IgD-negative memory B cell (primary cell): ENCODE data around the gene KLHL41. TPM values are rescaled to one million over a fixed set of nuclear protein-coding genes. Genes with fewer than 3 reads are reported as not detected.
"Not testable (repeated sequence)": the region's sequence is repeated elsewhere in the genome, so short reads cannot be mapped to it uniquely, and the experiment has no call there.

Source experiments
- H3K27ac Mint-ChIP-seq, 3 donors: one replicate each; pipeline ENCODE4 v1.8.0; 2020 to 2022; ENCODE audit warnings: mild to moderate bottlenecking in 3 of 3, mixed read lengths in 3 of 3, moderate library complexity in 1 of 3
- H3K27me3 Mint-ChIP-seq: one replicate; pipeline ENCODE4 v1.8.0; 2021; ENCODE audit warnings: mixed read lengths
- H3K36me3 Mint-ChIP-seq: one replicate; pipeline ENCODE4 v1.8.0; 2020; ENCODE audit warnings: mild to moderate bottlenecking, mixed read lengths
- H3K4me1 Mint-ChIP-seq, 3 donors: one replicate each; pipeline ENCODE4 v1.8.0; 2020 to 2022; ENCODE audit warnings: mixed read lengths in 3 of 3, mild to moderate bottlenecking in 1 of 3
- H3K4me3 Mint-ChIP-seq, 4 donors: one replicate each; pipeline ENCODE4 v1.8.0; 2020 to 2022; ENCODE audit warnings: mild to moderate bottlenecking in 4 of 4, mixed read lengths in 4 of 4, moderate library complexity in 3 of 4
- H3K9me3 Mint-ChIP-seq, 3 donors: one replicate each; pipeline ENCODE4 v1.8.0; 2020 to 2021; ENCODE audit warnings: mixed read lengths in 3 of 3, mild to moderate bottlenecking in 1 of 3
- polyA plus RNA-seq: library from polyadenylated mRNA; unstranded; fragments of 300-500 nt; fragmentation: Illumina TruSeq; gene quantifications from one replicate; pipeline ENCODE4 v1.2.3, GENCODE V29; 2021

Gene KLHL41
- polyA plus RNA-seq, 1 donor from 2014 or later, result not detected

DNA sequence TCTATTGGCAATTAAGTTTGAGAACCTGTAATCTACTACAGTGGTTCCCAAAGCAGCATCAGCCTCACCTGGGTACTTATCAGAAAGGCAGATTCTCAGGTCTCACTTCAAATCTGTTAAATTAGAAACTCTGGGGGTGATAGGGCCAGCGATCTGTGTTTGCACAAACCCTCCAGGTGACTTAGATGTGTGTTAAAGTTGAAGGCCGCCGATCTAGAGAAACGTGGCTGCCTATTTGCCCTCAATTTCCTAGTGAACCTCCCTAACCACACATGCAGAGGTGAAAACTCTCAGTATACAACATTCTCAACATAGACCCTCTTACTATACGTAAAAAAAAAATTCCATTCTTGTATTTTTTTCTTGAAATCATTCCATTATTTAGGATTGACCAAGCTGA is 14.2 kb downstream of the KLHL41 start:
- no peaks in the 10 kb centered on the region for H3K36me3 Mint-ChIP-seq
- peaks cover 0 to 2% (median 0%) of the 10 kb centered on the region in 3 donors for H3K4me1 Mint-ChIP-seq
- no peaks in the 10 kb centered on the region for H3K27me3 Mint-ChIP-seq
- H3K9me3 Mint-ChIP-seq, result no peaks in the 10 kb centered on the region
- H3K4me3 Mint-ChIP-seq, result no peak overlapping the region
- H3K27ac Mint-ChIP-seq, result peak overlapping the region in 1 of 3 donors; percentile 78

DNA sequence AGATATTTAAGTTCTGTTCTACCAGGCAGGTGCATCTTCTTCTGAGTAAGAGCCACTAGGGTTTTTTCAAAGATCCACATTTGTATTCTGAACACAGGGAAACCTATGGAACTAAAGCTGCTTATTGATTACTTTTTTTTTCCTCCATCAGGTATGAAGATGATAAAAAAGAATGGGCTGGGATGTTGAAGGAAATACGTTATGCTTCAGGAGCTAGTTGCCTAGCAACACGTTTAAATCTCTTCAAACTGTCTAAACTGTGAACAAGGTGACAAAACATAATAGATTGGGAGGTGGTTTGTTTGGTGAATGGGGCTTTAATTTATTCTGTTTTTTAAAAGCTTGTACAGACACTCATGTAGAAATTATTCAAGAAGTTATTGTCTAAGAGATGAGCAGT is 15.9 kb downstream of the KLHL41 start:
- Mint-ChIP-seq H3K4me3 (no peak overlapping the region), H3K4me1 (peaks cover 0 to 2% (median 0%) of the 10 kb centered on the region in 3 donors), H3K27ac (no peak overlapping the region), H3K27me3 (no peaks in the 10 kb centered on the region), H3K36me3 (no peaks in the 10 kb centered on the region), H3K9me3 (no peaks in the 10 kb centered on the region)

DNA sequence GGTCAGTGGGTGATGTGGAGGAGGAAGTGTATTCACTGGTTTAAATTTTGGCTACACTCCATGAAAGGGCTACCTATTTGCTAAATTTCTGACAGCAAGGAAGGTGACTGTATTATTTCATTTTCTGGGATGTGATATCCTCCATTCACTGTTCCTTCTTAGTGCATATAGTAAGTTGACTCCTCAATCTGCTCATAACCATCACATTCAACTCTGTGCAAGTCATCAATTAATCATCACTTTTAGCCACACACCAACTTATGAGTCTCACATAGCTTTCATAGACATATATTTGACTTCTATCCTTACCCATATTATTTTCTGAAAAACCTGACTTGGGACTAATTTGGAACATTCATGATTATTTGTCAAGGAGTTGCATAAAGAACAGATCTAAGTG is 16.9 kb downstream of the KLHL41 start:
- Mint-ChIP-seq H3K4me3 (no peak overlapping the region), H3K27ac (peak overlapping the region in 1 of 3 donors; percentile 10), H3K9me3 (no peaks in the 10 kb centered on the region), H3K36me3 (peaks cover under 1% of the 10 kb centered on the region), H3K4me1 (peaks cover 0 to 2% (median 0%) of the 10 kb centered on the region in 3 donors), H3K27me3 (no peaks in the 10 kb centered on the region)

DNA sequence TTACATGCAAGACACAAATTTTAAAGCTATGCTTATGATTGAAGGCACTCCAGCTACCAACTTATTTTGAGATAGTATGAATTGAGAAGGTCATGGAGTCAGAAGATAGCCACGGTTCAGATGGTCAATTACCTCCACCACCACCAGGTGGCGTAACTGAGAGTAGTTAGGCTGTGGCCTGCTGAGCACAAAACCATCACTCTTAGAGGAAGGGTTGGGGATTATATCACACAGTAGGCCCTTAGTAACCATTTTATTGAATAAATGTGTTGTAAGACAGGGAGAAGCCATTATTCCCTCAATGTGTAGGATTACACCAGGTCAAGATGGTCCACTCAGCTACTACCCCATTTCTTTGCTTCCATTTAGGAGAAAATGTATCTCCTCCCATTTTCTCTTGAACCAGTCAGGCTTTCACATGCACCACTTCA is 18.8 kb downstream of the KLHL41 start:
- H3K36me3 Mint-ChIP-seq, result peaks cover 2% of the 10 kb centered on the region
- H3K4me1 Mint-ChIP-seq, result peaks cover 0 to 2% (median 0%) of the 10 kb centered on the region in 3 donors
- H3K9me3 Mint-ChIP-seq, result no peaks in the 10 kb centered on the region
- no peak overlapping the region for H3K4me3 Mint-ChIP-seq
- no peaks in the 10 kb centered on the region for H3K27me3 Mint-ChIP-seq
- peak overlapping the region in 1 of 3 donors; percentile 4 for H3K27ac Mint-ChIP-seq

DNA sequence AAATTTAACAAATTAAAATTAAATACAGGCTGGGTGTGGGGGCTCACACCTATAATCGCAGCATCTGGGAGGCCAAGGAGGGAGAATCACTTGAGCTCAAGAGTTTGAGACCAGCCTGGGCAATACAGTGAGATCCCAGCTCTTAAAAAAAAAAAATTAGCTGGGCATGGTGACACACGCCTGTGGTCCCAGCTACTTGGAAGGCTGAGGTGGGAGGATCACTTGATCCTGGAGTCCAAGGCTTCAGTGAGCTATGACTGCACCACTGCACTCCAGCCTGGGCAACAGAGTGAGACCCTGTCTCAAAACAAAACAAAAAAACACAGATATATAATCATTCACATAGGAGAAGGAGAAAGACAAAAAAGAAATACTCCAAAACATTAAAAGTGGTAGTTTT is 30.0 kb downstream of the KLHL41 start:
- H3K36me3 Mint-ChIP-seq, H3K4me1 Mint-ChIP-seq, H3K27me3 Mint-ChIP-seq, H3K27ac Mint-ChIP-seq, H3K9me3 Mint-ChIP-seq, H3K4me3 Mint-ChIP-seq: not testable (repeated sequence)

DNA sequence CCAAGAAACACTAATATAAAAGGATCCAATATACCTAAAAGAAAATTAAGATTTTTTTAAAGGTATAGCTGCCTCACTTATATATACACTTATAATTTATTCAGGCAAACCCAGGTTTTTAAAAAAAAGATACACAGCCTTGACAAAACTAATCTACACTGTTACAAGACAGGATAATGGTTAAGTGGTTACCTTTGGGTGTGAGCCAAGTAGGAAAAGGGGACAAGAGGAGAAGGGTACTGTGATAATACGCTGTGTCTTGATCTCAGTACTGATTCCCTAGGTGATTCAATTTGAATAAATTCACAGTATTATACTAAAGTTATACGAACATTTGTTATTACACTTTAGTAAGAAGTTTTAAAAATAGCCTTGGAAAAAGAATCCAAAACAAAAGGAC is 30.6 kb downstream of the KLHL41 start:
- no peak overlapping the region for H3K4me3 Mint-ChIP-seq
- no peaks in the 10 kb centered on the region for H3K4me1 Mint-ChIP-seq
- H3K9me3 Mint-ChIP-seq, result no peaks in the 10 kb centered on the region
- no peak overlapping the region for H3K27ac Mint-ChIP-seq
- H3K36me3 Mint-ChIP-seq, result peaks cover 5% of the 10 kb centered on the region
- H3K27me3 Mint-ChIP-seq, result no peaks in the 10 kb centered on the region

DNA sequence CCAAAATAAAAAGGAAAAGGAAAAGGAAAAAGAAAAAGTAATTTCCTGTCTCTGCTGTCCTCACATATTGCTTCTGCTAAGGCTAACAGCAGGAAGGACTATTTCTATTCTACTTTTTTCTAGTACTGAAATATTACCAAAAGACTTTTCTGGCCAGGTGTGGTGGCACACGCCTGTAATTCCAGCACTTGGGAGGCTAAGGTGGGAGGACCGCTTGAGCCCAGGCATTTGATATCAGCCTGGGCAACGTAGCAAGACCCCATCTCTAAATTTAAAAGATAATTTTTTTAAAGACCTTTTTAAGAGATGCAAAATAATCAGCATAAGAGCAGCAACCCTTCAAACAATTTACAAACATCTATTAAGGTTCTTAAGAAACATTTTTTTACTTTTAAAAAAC is 32.9 kb downstream of the KLHL41 start:
- Mint-ChIP-seq H3K27ac (no peak overlapping the region), H3K36me3 (peaks cover 6% of the 10 kb centered on the region), H3K4me3 (no peak overlapping the region), H3K9me3 (no peaks in the 10 kb centered on the region), H3K27me3 (no peaks in the 10 kb centered on the region), H3K4me1 (no peaks in the 10 kb centered on the region)

DNA sequence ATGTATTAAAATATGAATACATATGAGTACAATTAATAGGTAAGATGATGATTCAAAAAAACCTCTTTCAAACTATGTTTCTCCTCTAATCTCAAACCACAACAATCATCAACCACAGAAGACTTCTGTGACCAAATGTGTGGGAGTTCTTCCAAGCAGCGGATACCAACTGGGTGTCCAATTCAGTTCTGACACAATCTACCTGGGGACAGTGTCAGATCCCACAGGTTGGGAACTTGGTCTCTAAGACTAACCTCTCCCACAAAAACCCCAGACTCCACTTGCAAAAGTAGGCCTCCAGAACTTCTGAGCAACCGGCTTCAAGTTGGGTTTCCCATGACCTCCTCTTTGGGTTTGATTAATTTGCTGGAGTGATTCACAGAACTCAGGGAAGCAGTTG is 37.3 kb downstream of the KLHL41 start:
- H3K27ac Mint-ChIP-seq, result no peak overlapping the region
- H3K27me3 Mint-ChIP-seq, result no peaks in the 10 kb centered on the region
- no peak overlapping the region for H3K4me3 Mint-ChIP-seq
- H3K9me3 Mint-ChIP-seq, result no peaks in the 10 kb centered on the region
- peaks cover 7% of the 10 kb centered on the region for H3K36me3 Mint-ChIP-seq
- no peaks in the 10 kb centered on the region for H3K4me1 Mint-ChIP-seq

DNA sequence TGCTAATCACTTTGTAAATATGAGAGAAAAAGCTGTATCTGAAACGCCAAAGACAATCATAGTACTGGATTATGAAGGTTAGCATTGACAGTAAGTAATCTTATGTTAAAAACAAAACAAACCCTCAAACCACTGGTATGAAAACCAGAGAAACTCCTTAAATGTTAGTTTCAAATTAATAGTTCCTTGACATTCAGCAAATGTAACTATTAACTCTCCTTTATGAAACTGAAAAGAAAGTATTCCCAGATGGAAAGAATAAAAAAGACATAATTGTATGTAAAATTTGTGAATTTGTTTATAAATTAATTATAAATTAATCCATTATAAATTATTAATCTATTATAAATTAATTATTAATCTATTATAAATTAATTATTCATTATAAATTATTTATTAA is 51.9 kb downstream of the KLHL41 start:
- H3K36me3 Mint-ChIP-seq, result peaks cover 12% of the 10 kb centered on the region
- no peaks in the 10 kb centered on the region for H3K9me3 Mint-ChIP-seq
- no peak overlapping the region for H3K27ac Mint-ChIP-seq
- H3K4me1 Mint-ChIP-seq, result peaks cover 0 to 1% (median 0%) of the 10 kb centered on the region in 3 donors
- H3K27me3 Mint-ChIP-seq, result no peaks in the 10 kb centered on the region
- H3K4me3 Mint-ChIP-seq, result no peak overlapping the region

DNA sequence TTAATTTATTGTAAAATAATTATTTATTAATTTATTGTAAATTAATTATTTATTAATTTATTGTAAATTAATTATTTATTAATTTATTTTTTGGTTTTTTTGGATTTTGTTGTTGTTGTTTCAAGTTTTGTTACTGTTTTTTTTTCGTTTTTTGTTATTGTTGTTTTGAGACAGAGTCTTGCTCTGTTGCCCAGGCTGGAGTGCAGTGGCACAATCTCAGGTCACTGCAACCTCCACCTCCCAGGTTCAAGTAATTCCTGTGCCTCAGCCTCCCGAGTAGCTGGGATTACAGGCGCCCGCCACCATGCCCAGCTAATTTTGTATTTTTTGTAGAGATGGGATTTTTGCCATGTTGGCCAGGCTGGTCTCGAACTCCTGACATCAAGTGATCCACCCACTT is 52.6 kb downstream of the KLHL41 start:
- H3K4me1 Mint-ChIP-seq, H3K4me3 Mint-ChIP-seq, H3K9me3 Mint-ChIP-seq, H3K27me3 Mint-ChIP-seq: not testable (repeated sequence)
- Mint-ChIP-seq H3K36me3 (peaks cover 12% of the 10 kb centered on the region), H3K27ac (peak overlapping the region in 1 of 3 donors; percentile 13)

DNA sequence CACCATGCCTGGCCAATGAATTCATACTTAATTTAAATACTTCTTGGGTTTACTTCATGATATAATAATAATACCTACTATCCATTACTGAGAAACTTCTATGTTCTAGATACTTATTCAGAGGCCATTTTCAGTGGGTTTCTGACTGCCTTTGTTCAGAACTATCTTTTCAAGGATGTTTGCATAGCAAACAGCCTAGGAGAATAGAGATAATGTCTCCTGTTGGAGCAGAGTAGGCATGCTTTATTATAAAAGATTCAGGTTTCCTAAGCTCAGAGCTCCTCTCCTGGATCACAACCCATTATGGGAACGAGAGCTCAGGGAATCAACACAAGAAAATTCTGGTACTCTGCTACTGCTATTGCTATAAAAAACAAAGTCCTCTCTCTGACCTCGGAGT is 53.0 kb downstream of the KLHL41 start:
- H3K9me3 Mint-ChIP-seq, result no peaks in the 10 kb centered on the region
- peaks cover 12% of the 10 kb centered on the region for H3K36me3 Mint-ChIP-seq
- H3K4me3 Mint-ChIP-seq, result no peak overlapping the region
- peaks cover 0 to 1% (median 0%) of the 10 kb centered on the region in 3 donors for H3K4me1 Mint-ChIP-seq
- H3K27me3 Mint-ChIP-seq, result no peaks in the 10 kb centered on the region
- H3K27ac Mint-ChIP-seq, result peak overlapping the region in 1 of 3 donors; percentile 13

DNA sequence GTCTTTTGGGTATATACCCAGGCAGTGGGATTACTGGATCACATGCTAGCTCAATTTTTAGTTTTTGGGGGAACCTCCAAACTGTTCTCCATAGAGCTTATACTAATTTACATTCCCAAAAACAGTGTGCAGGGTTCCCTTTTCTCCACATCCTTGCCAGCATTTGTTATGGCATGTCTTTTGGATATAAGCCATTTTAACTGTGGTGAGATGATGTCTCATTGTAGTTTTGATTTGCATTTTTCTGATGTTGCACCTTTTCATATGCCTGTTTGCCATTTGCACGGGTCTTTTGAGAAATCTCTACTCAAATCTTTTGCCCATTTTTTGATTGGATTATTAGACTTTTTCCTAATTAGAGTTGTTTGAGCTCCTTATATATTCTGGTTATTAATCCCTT is 56.2 kb downstream of the KLHL41 start:
- no peaks in the 10 kb centered on the region for H3K9me3 Mint-ChIP-seq
- H3K27me3 Mint-ChIP-seq, result no peaks in the 10 kb centered on the region
- H3K4me1 Mint-ChIP-seq, result peaks cover 0 to 6% (median 2%) of the 10 kb centered on the region in 3 donors
- H3K36me3 Mint-ChIP-seq, result peaks cover 7% of the 10 kb centered on the region
- no peak overlapping the region for H3K4me3 Mint-ChIP-seq
- H3K27ac Mint-ChIP-seq, result no peak overlapping the region

DNA sequence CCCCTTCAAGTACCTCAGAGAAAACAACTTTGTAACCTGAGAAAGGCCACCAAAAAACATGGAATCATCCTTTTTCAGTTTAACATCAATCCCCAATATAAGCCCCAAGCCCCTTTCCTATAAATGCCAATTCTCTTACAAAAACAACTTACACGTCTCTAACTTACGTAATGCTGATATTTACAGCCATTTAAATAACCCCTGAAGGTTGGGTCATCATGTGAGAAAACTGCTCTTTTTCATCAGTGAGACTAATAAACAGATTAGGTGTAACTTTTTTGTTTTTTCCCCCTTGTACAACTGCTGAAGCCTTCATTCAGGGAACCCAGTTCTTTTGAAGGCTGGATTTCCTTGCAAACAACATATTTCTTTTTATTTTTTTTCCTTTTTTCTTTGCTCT is 60.4 kb downstream of the KLHL41 start:
- Mint-ChIP-seq H3K9me3 (no peaks in the 10 kb centered on the region), H3K27ac (peak overlapping the region in 1 of 3 donors; percentile 18), H3K4me3 (no peak overlapping the region), H3K27me3 (no peaks in the 10 kb centered on the region), H3K4me1 (peaks cover 11 to 17% (median 16%) of the 10 kb centered on the region in 3 donors), H3K36me3 (peaks cover 4% of the 10 kb centered on the region)

DNA sequence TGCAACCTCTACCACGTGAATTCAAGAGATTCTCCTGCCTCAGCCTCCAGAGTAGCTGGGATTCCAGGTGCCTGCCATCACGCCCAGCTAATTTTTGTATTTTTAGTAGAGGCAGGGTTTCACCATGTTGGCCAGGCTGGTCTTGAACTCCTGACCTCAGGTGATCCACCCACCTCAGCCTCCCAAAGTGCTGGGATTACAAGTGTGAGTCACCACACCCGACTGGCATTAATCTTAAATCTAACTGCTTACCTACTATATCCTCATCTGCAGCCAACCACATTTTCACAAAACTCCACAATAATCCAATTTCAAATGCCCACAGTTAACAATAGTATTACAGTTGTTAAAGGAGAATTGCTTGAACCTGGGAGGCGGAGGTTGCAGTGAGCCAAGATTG is 61.2 kb downstream of the KLHL41 start:
- not testable (repeated sequence) for H3K27ac Mint-ChIP-seq, H3K27me3 Mint-ChIP-seq, H3K36me3 Mint-ChIP-seq, H3K9me3 Mint-ChIP-seq
- Mint-ChIP-seq H3K4me1 (peaks cover 11 to 17% (median 16%) of the 10 kb centered on the region in 3 donors), H3K4me3 (peak overlapping the region in 1 of 4 donors; percentile 66)

DNA sequence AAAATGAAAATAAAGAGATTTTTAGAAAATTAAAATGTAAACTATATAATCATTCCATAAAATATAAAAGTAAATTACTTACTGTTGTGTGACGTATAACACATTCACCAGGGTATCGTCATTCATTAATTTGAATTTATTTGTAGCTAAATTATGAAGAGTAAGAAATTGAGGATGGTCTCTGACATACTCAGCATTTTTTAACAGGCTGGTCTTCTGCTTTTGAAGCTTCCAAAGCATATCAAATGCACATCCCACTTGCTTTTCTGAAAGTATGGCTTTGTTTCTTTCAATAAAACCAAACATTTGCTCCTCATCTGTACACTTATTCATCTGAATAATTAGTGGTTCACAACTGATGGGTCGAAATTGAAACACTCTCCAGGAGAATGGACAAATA is 62.1 kb downstream of the KLHL41 start:
- Mint-ChIP-seq H3K4me3 (no peak overlapping the region), H3K4me1 (peaks cover 11 to 17% (median 16%) of the 10 kb centered on the region in 3 donors), H3K36me3 (peaks cover 4% of the 10 kb centered on the region), H3K27ac (no peak overlapping the region), H3K9me3 (no peaks in the 10 kb centered on the region), H3K27me3 (no peaks in the 10 kb centered on the region)

DNA sequence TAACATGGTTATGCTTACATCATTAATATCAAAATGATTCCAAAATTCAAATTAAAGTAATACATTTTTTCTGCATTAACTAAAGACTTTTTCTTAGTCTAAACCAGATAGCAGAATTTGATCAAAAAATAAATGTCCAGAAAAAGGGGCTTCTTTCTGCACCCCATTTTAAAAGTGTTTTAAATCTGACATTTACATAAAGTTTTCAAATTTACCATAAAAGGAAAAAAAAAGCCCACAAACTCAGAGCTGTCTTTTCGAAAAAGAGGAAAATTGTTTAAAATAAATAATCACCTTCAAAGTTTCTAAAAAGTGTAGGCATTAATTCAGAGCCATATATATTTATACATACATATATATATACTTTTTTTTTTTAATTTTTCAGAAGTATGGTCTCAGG is 62.7 kb downstream of the KLHL41 start:
- Mint-ChIP-seq H3K9me3 (no peaks in the 10 kb centered on the region), H3K27ac (no peak overlapping the region), H3K4me3 (no peak overlapping the region), H3K4me1 (peaks cover 11 to 17% (median 16%) of the 10 kb centered on the region in 3 donors), H3K27me3 (no peaks in the 10 kb centered on the region), H3K36me3 (peaks cover 4% of the 10 kb centered on the region)

DNA sequence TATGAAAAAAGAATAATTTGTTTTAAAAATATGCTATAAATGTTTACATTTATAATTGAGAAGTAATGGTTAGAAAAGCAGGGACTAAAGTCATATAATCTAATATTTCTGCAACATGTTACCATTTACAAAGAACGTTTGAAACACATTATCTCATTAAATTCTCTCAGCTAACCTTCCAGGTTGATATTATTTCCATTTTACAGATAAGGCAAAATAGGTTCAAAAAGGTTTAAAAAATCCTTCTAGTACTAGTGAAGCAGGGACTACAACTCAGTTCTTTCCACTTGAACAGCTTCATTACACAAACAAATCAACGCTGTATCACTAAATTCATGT is 63.3 kb downstream of the KLHL41 start:
- Mint-ChIP-seq H3K36me3 (peaks cover 4% of the 10 kb centered on the region), H3K4me1 (peaks cover 11 to 17% (median 16%) of the 10 kb centered on the region in 3 donors), H3K27me3 (peaks cover 1% of the 10 kb centered on the region)

More for the DNA sequence above, 63.3 kb downstream of the KLHL41 start:
- Mint-ChIP-seq H3K9me3 (no peaks in the 10 kb centered on the region), H3K27ac (peak overlapping the region in 2 of 3 donors; percentile 79 to 96), H3K4me3 (peak overlapping the region; percentile 96 to 98 (median 98))
